RWPE2 (cell line): Measurements from ENCODE around the gene SEMA3F.

Experiments
- ATAC-seq: fragments of 200-7000 bp; cut with Tn5 transposase; 3 replicates; pipeline ENCODE4 v1.9.1; 2021; ENCODE audit warnings: low read depth
- DNase-seq: peaks from one replicate; pipeline ENCODE4 v3.0.0-alpha.2; 2020; ENCODE audit warnings: low spot score
- H3K27ac ChIP-seq: fragments of 450-650 bp; 2 replicates; pipeline ENCODE4 v1.5.1; 2017; ENCODE audit warnings: mild to moderate bottlenecking; ENCODE audit not compliant: poor library complexity, severe bottlenecking
- H3K27me3 ChIP-seq: fragments of 250-450 bp; sonication (Bioruptor Pico); 2 replicates; pipeline ENCODE4 v1.5.1; 2021; ENCODE audit warnings: mild to moderate bottlenecking, moderate library complexity; ENCODE audit not compliant: insufficient read depth, poor library complexity, severe bottlenecking
- H3K36me3 ChIP-seq: fragments of 250-450 bp; sonication (Bioruptor Pico); 2 replicates; pipeline ENCODE4 v1.5.1; 2020; ENCODE audit warnings: low read depth, mild to moderate bottlenecking, moderate library complexity
- H3K4me1 ChIP-seq: fragments of 250-450 bp; sonication (Bioruptor Pico); 2 replicates; pipeline ENCODE4 v1.5.1; 2021; ENCODE audit warnings: mild to moderate bottlenecking, moderate library complexity; ENCODE audit not compliant: insufficient read depth, poor library complexity, severe bottlenecking
- H3K4me3 ChIP-seq: fragments of 250-450 bp; sonication (Bioruptor Pico); 2 replicates; pipeline ENCODE4 v1.5.1; 2021; ENCODE audit warnings: mild to moderate bottlenecking, moderate library complexity; ENCODE audit not compliant: severe bottlenecking
- H3K9me3 ChIP-seq: fragments of 250-450 bp; sonication (Bioruptor Pico); 2 replicates; pipeline ENCODE4 v1.5.1; 2021; ENCODE audit warnings: mild to moderate bottlenecking, moderate library complexity; ENCODE audit not compliant: severe bottlenecking
- CTCF ChIP-seq: fragments of 450-650 bp; IDR thresholded peaks from one replicate; pipeline ENCODE4 v1.5.1; 2017; ENCODE audit warnings: mild to moderate bottlenecking, moderate library complexity; ENCODE audit not compliant: poor library complexity, severe bottlenecking

SEMA3F gene

GRCh38 chr3:50125541-50126286 lies 29.4 kb upstream of the SEMA3F start:
- Histone ChIP-seq H3K36me3 (no peaks in the 10 kb centered on the region), H3K27ac (no peak overlapping the region), H3K4me1 (peaks cover 14% of the 10 kb centered on the region), H3K27me3 (no peaks in the 10 kb centered on the region), H3K9me3 (no peaks in the 10 kb centered on the region), H3K4me3 (no peak overlapping the region)
- ATAC-seq (no peak), DNase-seq (no peak)
- TF ChIP-seq CTCF, result no peak

- H3K4me3 ChIP-seq, result no peak overlapping the region
- no peak overlapping the region for H3K27ac ChIP-seq
- DNase-seq (no peak), ATAC-seq (no peak)
- no peaks in the 10 kb centered on the region for H3K27me3 ChIP-seq
- no peaks in the 10 kb centered on the region for H3K9me3 ChIP-seq
- TF ChIP-seq CTCF, result no peak
- peaks cover 14% of the 10 kb centered on the region for H3K4me1 ChIP-seq
- no peaks in the 10 kb centered on the region for H3K36me3 ChIP-seq
Measured at GRCh38 chr3:50126287-50127211, 28.6 kb upstream of the SEMA3F start.

- ATAC-seq (no peak), DNase-seq (no peak)
- Histone ChIP-seq H3K36me3 (no peaks in the 10 kb centered on the region), H3K27ac (no peak overlapping the region), H3K9me3 (no peaks in the 10 kb centered on the region), H3K4me1 (peaks cover 8% of the 10 kb centered on the region), H3K27me3 (no peaks in the 10 kb centered on the region), H3K4me3 (no peak overlapping the region)
- no peak for TF ChIP-seq CTCF
Measured at GRCh38 chr3:50127251-50127691, 27.9 kb upstream of the SEMA3F start.

GRCh38 chr3:50128001-50128400 lies 27.1 kb upstream of the SEMA3F start:
- Histone ChIP-seq H3K27ac (no peak overlapping the region), H3K9me3 (no peaks in the 10 kb centered on the region), H3K27me3 (no peaks in the 10 kb centered on the region), H3K36me3 (no peaks in the 10 kb centered on the region), H3K4me3 (no peak overlapping the region), H3K4me1 (peaks cover 8% of the 10 kb centered on the region)
- ATAC-seq (no peak), DNase-seq (no peak)
- TF ChIP-seq CTCF, result no peak
